Liver (tissue), 9 donors: ENCODE measurements around the gene SLC12A8. TPM values are rescaled to one million over a fixed set of nuclear protein-coding genes. Genes with fewer than 3 reads are reported as not detected.

Experiments
- DNase-seq: peaks from one replicate; pipeline ENCODE4 v3.0.0-alpha.2; 2017; ENCODE audit warnings: low spot score
- H3K27ac ChIP-seq, 2 donors: one replicate each; pipeline ENCODE4 v1.7.0; 2013; ENCODE audit warnings: inconsistent platforms in 2 of 2, low read length in 2 of 2, control low read depth in 1 of 2, low read depth in 1 of 2, mild to moderate bottlenecking in 1 of 2
- H3K27me3 ChIP-seq, 4 donors: one replicate each; pipeline versions ENCODE4 v1.6.1 to v1.7.0; 2013; ENCODE audit warnings: low read length in 3 of 4, inconsistent platforms in 1 of 4, mild to moderate bottlenecking in 1 of 4, moderate library complexity in 1 of 4; ENCODE audit not compliant: control insufficient read depth in 4 of 4, insufficient read depth in 4 of 4
- H3K36me3 ChIP-seq, 4 donors: one replicate each; pipeline versions ENCODE4 v1.6.1 to v1.7.0; 2013; ENCODE audit warnings: low read length in 3 of 4, mild to moderate bottlenecking in 3 of 4, low read depth in 1 of 4, moderate library complexity in 1 of 4; ENCODE audit not compliant: control insufficient read depth in 4 of 4, insufficient read depth in 3 of 4
- H3K4me1 ChIP-seq, 4 donors: one replicate each; pipeline versions ENCODE4 v1.6.1 to v1.7.0; 2013; ENCODE audit warnings: low read length in 3 of 4, mild to moderate bottlenecking in 3 of 4, moderate library complexity in 1 of 4; ENCODE audit not compliant: control insufficient read depth in 4 of 4, insufficient read depth in 4 of 4
- H3K4me3 ChIP-seq, 3 donors: one replicate each; pipeline versions ENCODE4 v1.6.1 to v1.7.0; 2013; ENCODE audit warnings: low read length in 3 of 3, control low read depth in 1 of 3, low read depth in 1 of 3, mild to moderate bottlenecking in 1 of 3
- H3K9ac ChIP-seq, 2 donors: one replicate each; pipeline ENCODE4 v1.7.0; 2013; ENCODE audit warnings: low read length in 2 of 2, mild to moderate bottlenecking in 2 of 2, moderate library complexity in 2 of 2, control low read depth in 1 of 2, low read depth in 1 of 2
- H3K9me3 ChIP-seq, 4 donors: one replicate each; pipeline versions ENCODE4 v1.6.1 to v1.7.0; 2013; ENCODE audit warnings: low read length in 3 of 4; ENCODE audit not compliant: control insufficient read depth in 4 of 4
- CTCF ChIP-seq: fragments of 150-350 bp; IDR thresholded peaks from 2 replicates; pipeline ENCODE4 v1.5.1; 2017; ENCODE audit warnings: improper control_type of control experiment, low read depth, low read length; ENCODE audit not compliant: missing input control
- EGR1 ChIP-seq, 2 donors: IDR thresholded peaks; 2 replicates each; pipeline ENCODE4 v1.6.1; 2016 to 2018; ENCODE audit warnings: antibody characterized with exemption in 2 of 2, low read depth in 2 of 2
- FOXA1 ChIP-seq: IDR thresholded peaks from 2 replicates; pipeline ENCODE4 v1.6.1; 2016; ENCODE audit warnings: antibody characterized with exemption
- FOXA2 ChIP-seq: IDR thresholded peaks from 2 replicates; pipeline ENCODE4 v1.6.1; 2016; ENCODE audit warnings: antibody characterized with exemption
- GABPA ChIP-seq, 2 donors: IDR thresholded peaks in 1 of 2; conservative IDR thresholded peaks in 1 of 2; 2 replicates each; pipeline ENCODE4 v1.6.1; 2016; ENCODE audit warnings: antibody characterized with exemption in 2 of 2, mild to moderate bottlenecking in 1 of 2, moderate library complexity in 1 of 2
- HNF4A ChIP-seq, 2 donors: conservative IDR thresholded peaks; 2 replicates each; pipeline ENCODE4 v1.6.1; 2016; ENCODE audit warnings: antibody characterized with exemption in 2 of 2, mild to moderate bottlenecking in 2 of 2
- HNF4G ChIP-seq: IDR thresholded peaks from 2 replicates; pipeline ENCODE4 v1.6.1; 2016; ENCODE audit warnings: antibody characterized with exemption
- JUND ChIP-seq, 2 donors: IDR thresholded peaks; 2 replicates each; pipeline ENCODE4 v1.6.1; 2016; ENCODE audit warnings: antibody characterized with exemption in 2 of 2
- MAX ChIP-seq: IDR thresholded peaks from 2 replicates; pipeline ENCODE4 v1.6.1; 2016; ENCODE audit warnings: antibody characterized with exemption
- NR2F2 ChIP-seq: IDR thresholded peaks from 2 replicates; pipeline ENCODE4 v1.6.1; 2016; ENCODE audit warnings: antibody characterized with exemption
- RAD21 ChIP-seq, 2 donors: IDR thresholded peaks; 2 replicates each; pipeline ENCODE4 v1.6.1; 2016; ENCODE audit warnings: antibody characterized with exemption in 2 of 2, mild to moderate bottlenecking in 2 of 2
- REST ChIP-seq: IDR thresholded peaks from 2 replicates; pipeline ENCODE4 v1.6.1; 2016; ENCODE audit warnings: antibody characterized with exemption, mild to moderate bottlenecking
- RXRA ChIP-seq, 2 donors: IDR thresholded peaks; 2 replicates each; pipeline ENCODE4 v1.6.1; 2017 to 2018; ENCODE audit warnings: antibody characterized with exemption in 2 of 2, mild to moderate bottlenecking in 1 of 2
- SP1 ChIP-seq: IDR thresholded peaks from 2 replicates; pipeline ENCODE4 v1.6.1; 2018; ENCODE audit warnings: antibody characterized with exemption, mild to moderate bottlenecking
- TAF1 ChIP-seq: conservative IDR thresholded peaks from 2 replicates; pipeline ENCODE4 v1.6.1; 2016; ENCODE audit warnings: antibody characterized with exemption, mild to moderate bottlenecking
- YY1 ChIP-seq: IDR thresholded peaks from 2 replicates; pipeline ENCODE4 v1.6.1; 2016; ENCODE audit warnings: antibody characterized with exemption, mild to moderate bottlenecking
- ZBTB33 ChIP-seq: IDR thresholded peaks from 2 replicates; pipeline ENCODE4 v1.6.1; 2016; ENCODE audit warnings: antibody characterized with exemption
- WGBS: extraction: QIAGEN DNeasy Blood & Tissue Kit; methylation state at CpG from one replicate; pipeline ENCODE4 v1.1.7; 2013; 5-methylcytosine and 5-hydroxymethylcytosine counted together
- polyA plus RNA-seq, 2 donors: library from polyadenylated mRNA; stranded (reverse) in 1 of 2; unstranded in 1 of 2; fragments of 200-250 nt in 1 of 2; fragments of >200 nt in 1 of 2; fragmentation: Nextera tagmentation in 1 of 2; extraction: Ambion mirVana in 1 of 2; gene quantifications; one replicate each; pipeline versions ENCODE4 v1.2.1 to v1.2.3, GENCODE V29; 2013 to 2015
- total RNA-seq, 2 donors: library from RNA; depleted of rRNA; stranded (reverse); fragments of >200 nt; gene quantifications; one replicate each; pipeline ENCODE4 v1.2.3, GENCODE V29; 2014
- TF ChIP-seq, protein P1 (sequence below): IDR thresholded peaks from 2 replicates; pipeline ENCODE4 v1.6.1; 2016; ENCODE audit warnings: antibody characterized with exemption
- donor health status: healthy.
- donor health status: healthy.
- donor health status: healthy.
- donor health status: healthy.
- donor health status: healthy.

SLC12A8 gene
- total and polyA plus RNA-seq, 4 donors: 2.7 to 20.3 (median 5.5) TPM

- no peaks in the 10 kb centered on the region for H3K27me3 ChIP-seq
- WGBS: 90% methylated on average over 2 of the region's 2 CpGs
- DNase-seq: no peak
- H3K36me3 ChIP-seq: peaks cover 0 to 3% (median 0%) of the 10 kb centered on the region in 4 donors
- H3K4me3 ChIP-seq: no peak overlapping the region
- TF ChIP-seq NR2F2: no peak
- TF ChIP-seq HNF4A (conservative IDR thresholded peaks at IDR 0.05): no peak
- no peak for TF ChIP-seq YY1
- no peak for TF ChIP-seq ZBTB33
- no peak for TF ChIP-seq REST
- TF ChIP-seq FOXA1: no peak
- TF ChIP-seq MAX: no peak
- no peak for TF ChIP-seq GABPA (IDR thresholded peaks at IDR 0.05 in 1 of 2, conservative IDR thresholded peaks at IDR 0.05 in 1 of 2)
- TF ChIP-seq SP1: no peak
- TF ChIP-seq HNF4G: no peak
- TF ChIP-seq CTCF: no peak
- TF ChIP-seq JUND (IDR thresholded peaks at IDR 0.05): no peak
- no peak for TF ChIP-seq TAF1
- TF ChIP-seq RAD21 (IDR thresholded peaks at IDR 0.05): no peak
- TF ChIP-seq RXRA (IDR thresholded peaks at IDR 0.05): no peak
- no peak overlapping the region for H3K27ac ChIP-seq
- peaks cover 0 to 3% (median 0%) of the 10 kb centered on the region in 4 donors for H3K4me1 ChIP-seq
- H3K9ac ChIP-seq: no peak overlapping the region
- H3K9me3 ChIP-seq: no peaks in the 10 kb centered on the region
Observed at GRCh38 chr3:125260158-125260557, 47.6 kb upstream of the SLC12A8 start.

DNA sequence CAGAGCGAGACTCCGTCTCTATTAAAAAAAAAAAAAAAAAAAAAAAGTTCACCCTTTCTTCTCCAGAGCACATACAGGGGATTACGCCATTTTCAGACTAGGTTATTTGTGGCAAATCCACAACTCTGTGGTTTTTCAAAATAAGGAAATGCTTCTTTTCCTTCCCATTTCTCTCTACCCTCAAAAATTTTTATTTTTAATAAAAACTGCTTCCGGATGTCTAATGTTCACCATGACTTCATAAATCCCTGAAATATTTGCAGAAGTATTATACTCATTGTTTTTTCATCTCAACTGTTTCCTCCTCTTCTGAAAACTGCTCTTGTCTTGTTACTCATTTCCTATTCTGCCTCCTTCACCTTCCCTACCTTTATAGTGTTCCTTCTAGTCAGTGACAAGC lies 45.0 kb upstream of the SLC12A8 start:
- Histone ChIP-seq H3K27me3 (no peaks in the 10 kb centered on the region), H3K27ac (no peak overlapping the region), H3K9ac (no peak overlapping the region), H3K4me1 (no peaks in the 10 kb centered on the region), H3K9me3 (no peaks in the 10 kb centered on the region), H3K36me3 (peaks cover 0 to 6% (median 0%) of the 10 kb centered on the region in 4 donors), H3K4me3 (no peak overlapping the region)
- DNase-seq: no peak
- WGBS: 91% methylated on average over 4 of the region's 4 CpGs
- TF ChIP-seq YY1 (no peak), MAX (no peak), FOXA1 (no peak), GABPA (IDR thresholded peaks at IDR 0.05 in 1 of 2, conservative IDR thresholded peaks at IDR 0.05 in 1 of 2) (no peak), FOXA2 (no peak), EGR1 (IDR thresholded peaks at IDR 0.05; ENCODE audit: low read depth in 2 of 2) (no peak), SP1 (no peak), TAF1 (no peak), JUND (IDR thresholded peaks at IDR 0.05) (no peak), HNF4A (conservative IDR thresholded peaks at IDR 0.05) (no peak), RXRA (IDR thresholded peaks at IDR 0.05) (no peak), RAD21 (IDR thresholded peaks at IDR 0.05) (no peak), NR2F2 (no peak), HNF4G (no peak), ZBTB33 (no peak)
- TF ChIP-seq, protein P1, sequence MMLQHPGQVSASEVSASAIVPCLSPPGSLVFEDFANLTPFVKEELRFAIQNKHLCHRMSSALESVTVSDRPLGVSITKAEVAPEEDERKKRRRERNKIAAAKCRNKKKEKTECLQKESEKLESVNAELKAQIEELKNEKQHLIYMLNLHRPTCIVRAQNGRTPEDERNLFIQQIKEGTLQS: no peak
